ENCODE data around the gene ATP8B3. TPM values are rescaled to one million over a fixed set of nuclear protein-coding genes. Genes with fewer than 3 reads are reported as not detected.

The ATP8B3 gene
- total and polyA plus RNA-seq, 2 of the 13 experiments (the other 11 are each of a cell fraction or from before 2014, with no cell fraction given) = 2.6 to 5.9 TPM

GRCh38 chr19:1811942-1812425 lies at the start of gene ATP8B3 (continued):
- TF ChIP-seq, protein P1, sequence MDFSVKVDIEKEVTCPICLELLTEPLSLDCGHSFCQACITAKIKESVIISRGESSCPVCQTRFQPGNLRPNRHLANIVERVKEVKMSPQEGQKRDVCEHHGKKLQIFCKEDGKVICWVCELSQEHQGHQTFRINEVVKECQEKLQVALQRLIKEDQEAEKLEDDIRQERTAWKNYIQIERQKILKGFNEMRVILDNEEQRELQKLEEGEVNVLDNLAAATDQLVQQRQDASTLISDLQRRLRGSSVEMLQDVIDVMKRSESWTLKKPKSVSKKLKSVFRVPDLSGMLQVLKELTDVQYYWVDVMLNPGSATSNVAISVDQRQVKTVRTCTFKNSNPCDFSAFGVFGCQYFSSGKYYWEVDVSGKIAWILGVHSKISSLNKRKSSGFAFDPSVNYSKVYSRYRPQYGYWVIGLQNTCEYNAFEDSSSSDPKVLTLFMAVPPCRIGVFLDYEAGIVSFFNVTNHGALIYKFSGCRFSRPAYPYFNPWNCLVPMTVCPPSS (IDR thresholded peaks at IDR 0.05) = no peak
- no peak for TF ChIP-seq ZNF580 (CRISPR knock-in tag; IDR thresholded peaks at IDR 0.05; ENCODE audit: borderline replicate concordance, low read depth)
- 0 out of 2 replicates have a peak, but pooled peaks have one; percentile 8 for TF ChIP-seq PCBP1 (IDR thresholded peaks at IDR 0.05; ENCODE audit: borderline replicate concordance, low read depth, low read length)
- no peak for TF ChIP-seq HMG20A (CRISPR knock-in tag; IDR thresholded peaks at IDR 0.05; ENCODE audit: borderline replicate concordance)
- no peak for TF ChIP-seq ZNF674 (CRISPR knock-in tag; IDR thresholded peaks at IDR 0.05; ENCODE audit: low read depth)
- TF ChIP-seq RXRB (CRISPR knock-in tag; IDR thresholded peaks at IDR 0.05; ENCODE audit: borderline replicate concordance) = no peak
- TF ChIP-seq ZNF296 (CRISPR knock-in tag; conservative IDR thresholded peaks at IDR 0.05) = no peak
- TF ChIP-seq BCL6 (CRISPR knock-in tag; IDR thresholded peaks at IDR 0.05) = 0 out of 2 replicates have a peak, but pooled peaks have one; percentile 7
- TF ChIP-seq PHF20 (CRISPR knock-in tag; IDR thresholded peaks at IDR 0.05) = no peak
- TF ChIP-seq ZBTB10 (CRISPR knock-in tag; IDR thresholded peaks at IDR 0.05; ENCODE audit: borderline replicate concordance) = no peak
- TF ChIP-seq PHF8 (CRISPR knock-in tag; IDR thresholded peaks at IDR 0.05) = 0 out of 2 replicates have a peak, but pooled peaks have one; percentile 53
- no peak for TF ChIP-seq WIZ (CRISPR knock-in tag; IDR thresholded peaks at IDR 0.05)
- no peak for TF ChIP-seq YEATS4 (CRISPR knock-in tag; IDR thresholded peaks at IDR 0.05; ENCODE audit: borderline replicate concordance)
- TF ChIP-seq ZSCAN31 (CRISPR knock-in tag; IDR thresholded peaks at IDR 0.05; ENCODE audit: low read depth) = no peak
- TF ChIP-seq ZNF773 (CRISPR knock-in tag; IDR thresholded peaks at IDR 0.05; ENCODE audit: borderline replicate concordance) = no peak
